ENCODE measurements around the gene HDAC8. TPM values are rescaled to one million over a fixed set of nuclear protein-coding genes. Genes with fewer than 3 reads are reported as not detected.

Gene HDAC8
- total RNA-seq, 1 experiment from 2014 or later: 21.4 TPM

- Histone ChIP-seq H3K79me1 (ENCODE audit: insufficient read depth, low read depth, low read length, poor library complexity, severe bottlenecking) (no peaks in the 10 kb centered on the region), H3K23me2 (ENCODE audit: insufficient read length, low read depth, low read length, poor library complexity, severe bottlenecking) (no peaks in the 10 kb centered on the region), H4K8ac (replicated peaks; ENCODE audit: insufficient read length, low read depth, low read length) (no peak overlapping the region), H3K56ac (ENCODE audit: insufficient read length, low read depth, low read length) (no peak overlapping the region), H2AK5ac (ENCODE audit: insufficient read length, low read length) (no peak overlapping the region), H3K9ac (ENCODE audit: extremely low read depth, insufficient read length, low read length) (no peak overlapping the region), H3K4me2 (ENCODE audit: insufficient read depth, insufficient read length, low read length) (no peak overlapping the region), H4K91ac (ENCODE audit: insufficient read length, low read depth, low read length) (no peak overlapping the region), H3K4me1 (ENCODE audit: insufficient read depth, low read length) (no peaks in the 10 kb centered on the region), H3K14ac (ENCODE audit: insufficient read depth, low read length) (no peak overlapping the region), H2BK12ac (ENCODE audit: insufficient read length, low read depth, low read length) (no peak overlapping the region), H3K27ac (ENCODE audit: insufficient read length, low read depth, low read length) (no peak overlapping the region), H3K23ac (ENCODE audit: insufficient read length, low read depth, low read length) (no peak overlapping the region), H2BK15ac (ENCODE audit: low read depth, low read length) (no peak overlapping the region), H3K9me3 (ENCODE audit: control insufficient read depth, low read depth, low read length) (peaks cover 14% of the 10 kb centered on the region), H2BK20ac (ENCODE audit: low read depth, low read length, poor library complexity, severe bottlenecking) (no peak overlapping the region), H3K27me3 (ENCODE audit: insufficient read depth, low read length) (no peaks in the 10 kb centered on the region), H3K18ac (ENCODE audit: insufficient read length, low read depth, low read length) (no peak overlapping the region), H4K5ac (ENCODE audit: insufficient read length, low read depth, low read length) (no peak overlapping the region), H3K79me2 (ENCODE audit: insufficient read depth, low read length) (no peaks in the 10 kb centered on the region), H3T11ph (ENCODE audit: low read length) (no peak overlapping the region), H2BK120ac (ENCODE audit: low read depth, low read length, poor library complexity, severe bottlenecking) (no peak overlapping the region), H2AFZ (ENCODE audit: low read length) (no peak overlapping the region), H3K4ac (ENCODE audit: low read depth, low read length) (no peak overlapping the region), H2BK5ac (ENCODE audit: insufficient read length, low read length) (no peak overlapping the region), H4K20me1 (ENCODE audit: control insufficient read depth, insufficient read depth, insufficient read length) (no peaks in the 10 kb centered on the region)
- no peak overlapping the region for H3K27ac Mint-ChIP-seq
- peaks cover 0 to 10% (median 2%) of the 10 kb centered on the region in 3 experiments; a peak in 3 of 7 replicates for H3K36me3 Mint-ChIP-seq (ENCODE audit: insufficient read depth in 1 of 3, low read depth in 3 of 3)
- no peaks in the 10 kb centered on the region for H3K27me3 Mint-ChIP-seq (ENCODE audit: low read depth)
- H3K4me3 Mint-ChIP-seq: no peak overlapping the region
- DNase-seq: no peak
- peaks cover 49 to 55% of the 10 kb centered on the region in 2 experiments for H3K9me3 Mint-ChIP-seq
- no peaks in the 10 kb centered on the region for H3K4me1 Mint-ChIP-seq
- no CpG with 5 or more reads among the region's 3 CpGs for WGBS (ENCODE audit: extremely low coverage, insufficient read length, low lambda C conversion rate)
- no peak for TF ChIP-seq CTCF (conservative IDR thresholded peaks at IDR 0.05)
Measured at GRCh38 chrX:72532366-72532765, 40.3 kb downstream of the HDAC8 start.
